Measurements from ENCODE around the gene CAMLG. TPM values are rescaled to one million over a fixed set of nuclear protein-coding genes. Genes with fewer than 3 reads are reported as not detected.
"Not testable (repeated sequence)": the region's sequence is repeated elsewhere in the genome, so short reads cannot be mapped to it uniquely, and the experiment has no call there.

The CAMLG gene
- 28.2 and 28.3 TPM in 2 replicates for total RNA-seq

GRCh38 chr5:134738133-134738962 is at the start of gene CAMLG:
CAMLG (plus strand) TSS chr5:134738548; CDS start chr5:134738621, 73 bp downstream.
- H3K4me1 Mint-ChIP-seq, result peaks cover 13% of the 10 kb centered on the region
- peak within 1 kb of the TSS; percentile 91 for H3K27ac Mint-ChIP-seq
- DNase-seq, result peak; percentile 99
- peaks cover 16% of the 10 kb centered on the region for H3K36me3 Mint-ChIP-seq (ENCODE audit: low read depth)
- no peaks in the 10 kb centered on the region for H3K27me3 Mint-ChIP-seq
- peak within 1 kb of the TSS; percentile 94 for H3K4me3 Mint-ChIP-seq
- H3K9me3 Mint-ChIP-seq, result no peaks in the 10 kb centered on the region
- intact Hi-C loops (cut with micrococcal nuclease), result loop anchor here (1.0 to 5.0 kb wide), 11 partner anchors 20 to 512 kb away; partner anchors contain the start of genes C5orf24, CDKL3, DDX46 and PCBD2

GRCh38 chr5:134690144-134690543 is 48.2 kb upstream of the CAMLG start:
- H3K9me3 Mint-ChIP-seq; H3K4me1 Mint-ChIP-seq; DNase-seq; H3K27ac Mint-ChIP-seq; intact Hi-C loops (cut with micrococcal nuclease); H3K27me3 Mint-ChIP-seq; H3K4me3 Mint-ChIP-seq: not testable (repeated sequence)
- H3K36me3 Mint-ChIP-seq (ENCODE audit: low read depth), result peaks cover 63% of the 10 kb centered on the region

GRCh38 chr5:134692722-134693121 is 45.6 kb upstream of the CAMLG start:
- no peak overlapping the region for H3K4me3 Mint-ChIP-seq
- peaks cover 50% of the 10 kb centered on the region for H3K36me3 Mint-ChIP-seq (ENCODE audit: low read depth)
- DNase-seq, result no peak
- no peak overlapping the region for H3K27ac Mint-ChIP-seq
- H3K27me3 Mint-ChIP-seq, result no peaks in the 10 kb centered on the region
- no peaks in the 10 kb centered on the region for H3K9me3 Mint-ChIP-seq
- no peaks in the 10 kb centered on the region for H3K4me1 Mint-ChIP-seq
- intact Hi-C loops (cut with micrococcal nuclease), result no loop called here

- no peaks in the 10 kb centered on the region for H3K9me3 Mint-ChIP-seq
- no peak overlapping the region for H3K4me3 Mint-ChIP-seq
- DNase-seq, result no peak
- H3K27ac Mint-ChIP-seq, result no peak overlapping the region
- H3K4me1 Mint-ChIP-seq, result no peaks in the 10 kb centered on the region
- peaks cover 48% of the 10 kb centered on the region for H3K36me3 Mint-ChIP-seq (ENCODE audit: low read depth)
- intact Hi-C loops (cut with micrococcal nuclease), result no loop called here
- no peaks in the 10 kb centered on the region for H3K27me3 Mint-ChIP-seq
These were observed 30.0 kb upstream of the CAMLG start for GRCh38 chr5:134708301-134708700.

- no peak overlapping the region for H3K4me3 Mint-ChIP-seq
- H3K9me3 Mint-ChIP-seq, result no peaks in the 10 kb centered on the region
- H3K4me1 Mint-ChIP-seq, result no peaks in the 10 kb centered on the region
- no peak for DNase-seq
- H3K36me3 Mint-ChIP-seq (ENCODE audit: low read depth), result peaks cover 49% of the 10 kb centered on the region
- no peaks in the 10 kb centered on the region for H3K27me3 Mint-ChIP-seq
- no peak overlapping the region for H3K27ac Mint-ChIP-seq
- intact Hi-C loops (cut with micrococcal nuclease), result no loop called here
These were observed 24.2 kb upstream of the CAMLG start for GRCh38 chr5:134714120-134714519.

- intact Hi-C loops (cut with micrococcal nuclease), result no loop called here
- no peak overlapping the region for H3K4me3 Mint-ChIP-seq
- no peaks in the 10 kb centered on the region for H3K27me3 Mint-ChIP-seq
- H3K9me3 Mint-ChIP-seq, result no peaks in the 10 kb centered on the region
- H3K4me1 Mint-ChIP-seq, result no peaks in the 10 kb centered on the region
- H3K27ac Mint-ChIP-seq, result no peak overlapping the region
- peaks cover 50% of the 10 kb centered on the region for H3K36me3 Mint-ChIP-seq (ENCODE audit: low read depth)
- no peak for DNase-seq
These were observed 23.8 kb upstream of the CAMLG start for GRCh38 chr5:134714541-134714940.

- H3K9me3 Mint-ChIP-seq; intact Hi-C loops (cut with micrococcal nuclease); H3K4me1 Mint-ChIP-seq; H3K4me3 Mint-ChIP-seq; H3K27ac Mint-ChIP-seq; H3K27me3 Mint-ChIP-seq; DNase-seq: not testable (repeated sequence)
- H3K36me3 Mint-ChIP-seq (ENCODE audit: low read depth), result peaks cover 48% of the 10 kb centered on the region
These were observed 22.9 kb upstream of the CAMLG start for GRCh38 chr5:134715466-134715865.

GRCh38 chr5:134724872-134725271 is 13.5 kb upstream of the CAMLG start:
- no peak overlapping the region for H3K4me3 Mint-ChIP-seq
- H3K36me3 Mint-ChIP-seq (ENCODE audit: low read depth), result peaks cover 24% of the 10 kb centered on the region
- H3K27ac Mint-ChIP-seq, result no peak overlapping the region
- no peaks in the 10 kb centered on the region for H3K9me3 Mint-ChIP-seq
- H3K4me1 Mint-ChIP-seq, result no peaks in the 10 kb centered on the region
- no peaks in the 10 kb centered on the region for H3K27me3 Mint-ChIP-seq
- no peak for DNase-seq
- intact Hi-C loops (cut with micrococcal nuclease), result no loop called here

GRCh38 chr5:134732819-134733218 is 5.5 kb upstream of the CAMLG start:
- H3K27me3 Mint-ChIP-seq, result no peaks in the 10 kb centered on the region
- no peak overlapping the region for H3K4me3 Mint-ChIP-seq
- no peaks in the 10 kb centered on the region for H3K9me3 Mint-ChIP-seq

GRCh38 chr5:134735243-134735642 is 3.1 kb upstream of the CAMLG start:
- intact Hi-C loops (cut with micrococcal nuclease), result loop anchor here (5.0 kb wide), 1 partner anchor 457 kb away; no protein-coding TSS in a partner anchor
- Mint-ChIP-seq H3K4me3 (no peak overlapping the region), H3K27ac (no peak overlapping the region), H3K36me3 (ENCODE audit: low read depth) (peaks cover 4% of the 10 kb centered on the region), H3K27me3 (no peaks in the 10 kb centered on the region), H3K9me3 (no peaks in the 10 kb centered on the region), H3K4me1 (peaks cover 6% of the 10 kb centered on the region)
- no peak for DNase-seq

More at GRCh38 chr5:134732819-134733218, 5.5 kb upstream of the CAMLG start:
- no peak overlapping the region for H3K27ac Mint-ChIP-seq
- no peak for DNase-seq
- no peaks in the 10 kb centered on the region for H3K4me1 Mint-ChIP-seq
- intact Hi-C loops (cut with micrococcal nuclease), result no loop called here
- H3K36me3 Mint-ChIP-seq (ENCODE audit: low read depth), result no peaks in the 10 kb centered on the region

GRCh38 chr5:134736173-134736812 is 2.1 kb upstream of the CAMLG start:
- peaks cover 9% of the 10 kb centered on the region for H3K36me3 Mint-ChIP-seq (ENCODE audit: low read depth)

GRCh38 chr5:134738963-134739661 is 764 bp downstream of the CAMLG start:
- Mint-ChIP-seq H3K36me3 (ENCODE audit: low read depth) (peaks cover 18% of the 10 kb centered on the region), H3K4me1 (peaks cover 13% of the 10 kb centered on the region), H3K27me3 (no peaks in the 10 kb centered on the region), H3K9me3 (no peaks in the 10 kb centered on the region), H3K4me3 (peak overlapping the region; percentile 94), H3K27ac (peak overlapping the region; percentile 91)
- DNase-seq, result peak; percentile 79
- intact Hi-C loops (cut with micrococcal nuclease), result loop anchor here (1.0 to 5.0 kb wide), 11 partner anchors 19 to 512 kb away; partner anchors contain the start of genes C5orf24, CDKL3, DDX46 and PCBD2

More at GRCh38 chr5:134736173-134736812, 2.1 kb upstream of the CAMLG start:
- DNase-seq, result no peak
- intact Hi-C loops (cut with micrococcal nuclease), result loop anchor here (5.0 kb wide), 1 partner anchor 456 kb away; no protein-coding TSS in a partner anchor
- Mint-ChIP-seq H3K27me3 (no peaks in the 10 kb centered on the region), H3K27ac (no peak overlapping the region), H3K4me3 (no peak overlapping the region), H3K4me1 (peaks cover 9% of the 10 kb centered on the region), H3K9me3 (no peaks in the 10 kb centered on the region)

GRCh38 chr5:134741052-134741451 is 2.7 kb downstream of the CAMLG start:
- Mint-ChIP-seq H3K9me3 (no peaks in the 10 kb centered on the region), H3K36me3 (ENCODE audit: low read depth) (peaks cover 20% of the 10 kb centered on the region), H3K4me1 (peaks cover 13% of the 10 kb centered on the region), H3K27ac (no peak overlapping the region), H3K27me3 (no peaks in the 10 kb centered on the region), H3K4me3 (no peak overlapping the region)
- DNase-seq, result no peak
- intact Hi-C loops (cut with micrococcal nuclease), result no loop called here

Data from activated CD4-positive, alpha-beta T cell treated with anti-CD3 and anti-CD28 coated beads, Interleukin-2, amount 10 ng/mL, durations not matched to agents 24 days and 14 days (primary cell).